ENCODE results near the gene GNG5.

DNA sequence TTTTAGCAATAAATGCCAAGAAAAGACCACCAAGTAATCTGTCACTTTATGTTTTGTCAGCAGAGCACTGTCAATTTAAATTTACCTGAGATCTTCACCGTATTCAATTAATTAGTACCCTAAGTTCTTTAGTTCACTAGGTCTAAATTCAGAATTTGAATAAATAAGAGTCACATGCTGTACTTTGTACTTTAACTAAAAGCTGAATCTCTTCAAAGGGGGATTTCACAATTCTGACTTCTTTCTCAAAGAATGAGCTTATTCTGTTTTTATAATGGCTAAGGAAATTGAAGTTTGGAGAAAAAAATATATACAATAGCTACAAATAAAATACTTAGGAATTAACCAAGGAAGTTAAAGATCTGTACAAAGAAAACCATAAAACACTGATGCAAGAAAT, 2.1 kb upstream of the GNG5 start:
- TF ChIP-seq MAX (IDR thresholded peaks at IDR 0.05) = no peak
- TF ChIP-seq POLR2A (IDR thresholded peaks at IDR 0.05; ENCODE audit: borderline replicate concordance, extremely low read depth, insufficient read depth, insufficient read length) = no peak
- no peak for TF ChIP-seq CTCF (IDR thresholded peaks at IDR 0.05 in 2 of 3, conservative IDR thresholded peaks at IDR 0.05 in 1 of 3; ENCODE audit: borderline replicate concordance in 1 of 3, insufficient read depth in 1 of 3, low read depth in 2 of 3, low read length in 2 of 3)
- TF ChIP-seq EZH2 (IDR thresholded peaks at IDR 0.05) = no peak
- no peak for TF ChIP-seq ZNF274 (IDR thresholded peaks at IDR 0.05; ENCODE audit: low read depth, low read length)
- no peak for TF ChIP-seq POLR2AphosphoS5 (IDR thresholded peaks at IDR 0.05; ENCODE audit: low read depth, low read length)
